Neuronal stem cell (in vitro differentiated cells): ENCODE results near the gene DLK1.

ENCODE experiments used
- DNase-seq: peaks from one replicate; pipeline ENCODE4 v3.0.0-alpha.2; 2013; ENCODE audit warnings: low spot score
- H2AFZ ChIP-seq: one replicate; pipeline ENCODE4 v1.6.1; 2013; ENCODE audit warnings: mild to moderate bottlenecking, low read length, inconsistent platforms
- H2AK5ac ChIP-seq: 2 replicates; pipeline ENCODE4 v1.6.1; 2013; ENCODE audit warnings: low read depth, mild to moderate bottlenecking, inconsistent platforms, low read length, moderate library complexity, mixed read lengths
- H2BK120ac ChIP-seq: 2 replicates; pipeline ENCODE4 v1.6.1; 2013; ENCODE audit warnings: low read depth, mild to moderate bottlenecking, inconsistent platforms, low read length, moderate library complexity, mixed read lengths
- H2BK12ac ChIP-seq: one replicate; pipeline ENCODE4 v1.6.1; 2013; ENCODE audit warnings: low read length, inconsistent platforms
- H2BK15ac ChIP-seq: 2 replicates; pipeline ENCODE4 v1.6.1; 2013; ENCODE audit warnings: mild to moderate bottlenecking, low read length, inconsistent platforms, mixed read lengths
- H2BK5ac ChIP-seq: one replicate; pipeline ENCODE4 v1.6.1; 2013; ENCODE audit warnings: inconsistent platforms, mild to moderate bottlenecking, low read length, moderate library complexity
- H3K14ac ChIP-seq: one replicate; pipeline ENCODE4 v1.6.1; 2013; ENCODE audit warnings: low read length, inconsistent platforms
- H3K18ac ChIP-seq: 2 replicates; pipeline ENCODE4 v1.6.1; 2013; ENCODE audit warnings: low read length, inconsistent platforms
- H3K23ac ChIP-seq: 2 replicates; pipeline ENCODE4 v1.6.1; 2013; ENCODE audit warnings: low read depth, mild to moderate bottlenecking, mixed read lengths, low read length, inconsistent platforms; ENCODE audit not compliant: poor library complexity
- H3K27ac ChIP-seq: replicated peaks from 3 replicates; pipeline ENCODE4 v1.5.1; 2013; ENCODE audit warnings: low read length, inconsistent platforms
- H3K27me3 ChIP-seq, 3 experiments: 2 replicates each; pipeline ENCODE4 v1.6.1; 2013; ENCODE audit warnings: low read length in 3 of 3, mild to moderate bottlenecking in 2 of 3, inconsistent platforms in 1 of 3, low read depth in 1 of 3, mixed read lengths in 1 of 3, moderate library complexity in 1 of 3; ENCODE audit not compliant: control insufficient read depth in 3 of 3, insufficient read depth in 3 of 3
- H3K36me3 ChIP-seq, 2 donors: replicated peaks in 1 of 2; 2 replicates each; pipeline ENCODE4 v1.6.1; 2013; ENCODE audit warnings: low read length in 2 of 2; ENCODE audit not compliant: control insufficient read depth in 2 of 2, insufficient read depth in 2 of 2
- H3K4ac ChIP-seq: 2 replicates; pipeline ENCODE4 v1.6.1; 2013; ENCODE audit warnings: inconsistent platforms, mild to moderate bottlenecking, low read length, moderate library complexity
- H3K4me1 ChIP-seq, 2 donors: 1 replicate in 1 of 2; 2 replicates in 1 of 2; pipeline ENCODE4 v1.6.1; 2013; ENCODE audit warnings: low read length in 2 of 2, low read depth in 1 of 2; ENCODE audit not compliant: control insufficient read depth in 2 of 2, insufficient read depth in 1 of 2
- H3K4me2 ChIP-seq: one replicate; pipeline ENCODE4 v1.6.1; 2013; ENCODE audit warnings: mild to moderate bottlenecking, low read length, inconsistent platforms; ENCODE audit not compliant: insufficient read depth, poor library complexity, severe bottlenecking
- H3K4me3 ChIP-seq, 2 donors: 2 replicates each; pipeline ENCODE4 v1.5.1; 2013; ENCODE audit warnings: low read length in 2 of 2, mild to moderate bottlenecking in 2 of 2, inconsistent platforms in 1 of 2, moderate library complexity in 1 of 2
- H3K79me1 ChIP-seq: one replicate; pipeline ENCODE4 v1.6.1; 2013; ENCODE audit warnings: low read depth, mild to moderate bottlenecking, inconsistent platforms, low read length, moderate library complexity
- H3K9ac ChIP-seq: one replicate; pipeline ENCODE4 v1.6.1; 2013; ENCODE audit warnings: mild to moderate bottlenecking, low read depth, low read length, inconsistent platforms; ENCODE audit not compliant: poor library complexity
- H3K9me3 ChIP-seq, 2 donors: replicated peaks in 1 of 2; 2 replicates each; pipeline versions ENCODE3 to v1.6.1; 2013; ENCODE audit warnings: low read length in 2 of 2, mild to moderate bottlenecking in 2 of 2, inconsistent platforms in 1 of 2, low read depth in 1 of 2, mixed read lengths in 1 of 2, moderate library complexity in 1 of 2; ENCODE audit not compliant: control insufficient read depth in 2 of 2, insufficient read depth in 1 of 2
- H4K8ac ChIP-seq: one replicate; pipeline ENCODE4 v1.6.1; 2013; ENCODE audit warnings: low read depth, mild to moderate bottlenecking, inconsistent platforms, low read length, moderate library complexity
- H4K91ac ChIP-seq: one replicate; pipeline ENCODE4 v1.6.1; 2013; ENCODE audit warnings: low read length, low read depth, mild to moderate bottlenecking, inconsistent platforms; ENCODE audit not compliant: poor library complexity
- WGBS, 2 donors: extraction: QIAGEN DNeasy Blood & Tissue Kit; methylation state at CpG; one replicate each; pipeline ENCODE4 v1.1.7; 2013; ENCODE audit warnings: missing lambda C conversion rate in 2 of 2, mixed read lengths in 1 of 2; ENCODE audit not compliant: insufficient read length in 2 of 2, insufficient replicate concordance in 1 of 2; ENCODE audit errors: extremely low coverage in 2 of 2; 5-methylcytosine and 5-hydroxymethylcytosine counted together

The DLK1 gene

GRCh38 chr14:100696590-100696989 lies 30.1 kb upstream of the DLK1 start:
- Histone ChIP-seq H3K9me3 (no peaks in the 10 kb centered on the region), H3K14ac (no peak overlapping the region), H2BK5ac (no peak overlapping the region), H3K27me3 (peaks cover 0 to 9% (median 0%) of the 10 kb centered on the region in 3 experiments), H3K4me2 (no peak overlapping the region), H4K8ac (no peak overlapping the region), H3K36me3 (no peaks in the 10 kb centered on the region), H3K4me1 (peaks cover 11 to 23% of the 10 kb centered on the region in 2 donors), H2AK5ac (no peak overlapping the region), H3K79me1 (no peaks in the 10 kb centered on the region), H3K27ac (no peak overlapping the region), H3K4ac (no peak overlapping the region), H3K4me3 (no peak overlapping the region), H2BK15ac (peak overlapping the region; percentile 54), H2AFZ (peak overlapping the region; percentile 63), H3K18ac (peak overlapping the region; percentile 11), H2BK12ac (peak overlapping the region; percentile 1), H3K23ac (no peak overlapping the region), H3K9ac (no peak overlapping the region), H2BK120ac (no peak overlapping the region), H4K91ac (no peak overlapping the region)
- DNase-seq: no peak
- WGBS, 2 donors: no CpG with 5 or more reads among the region's 11 CpGs

DNA sequence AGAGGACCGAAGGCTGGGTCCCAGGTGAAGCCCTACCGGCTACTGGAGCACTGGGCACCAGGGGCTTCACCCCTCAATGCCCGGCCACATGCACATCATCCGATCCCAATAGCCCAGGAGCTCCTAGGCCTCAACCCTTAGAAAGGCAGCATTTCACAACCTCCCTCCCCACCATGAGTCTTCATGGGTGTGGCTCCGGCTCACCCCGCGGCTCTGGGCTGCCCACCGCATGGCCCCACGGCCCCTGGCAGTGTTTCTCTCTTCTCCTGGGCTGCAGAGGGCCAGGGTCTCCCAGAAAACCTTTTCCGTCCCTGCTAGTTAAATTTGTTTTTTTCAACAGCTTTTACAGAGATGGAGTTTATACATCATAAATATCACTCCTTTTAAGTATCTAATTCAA lies 28.6 kb upstream of the DLK1 start:
- Histone ChIP-seq H3K18ac (peak overlapping the region; percentile 67), H4K8ac (no peak overlapping the region), H2AFZ (no peak overlapping the region), H3K79me1 (no peaks in the 10 kb centered on the region), H3K27ac (no peak overlapping the region), H3K14ac (no peak overlapping the region), H2BK12ac (no peak overlapping the region), H4K91ac (no peak overlapping the region), H3K4me3 (no peak overlapping the region), H2BK120ac (no peak overlapping the region), H3K36me3 (no peaks in the 10 kb centered on the region), H3K4me2 (no peak overlapping the region), H3K4ac (no peak overlapping the region), H2AK5ac (peak overlapping the region; percentile 59), H3K23ac (no peak overlapping the region), H2BK15ac (peak overlapping the region; percentile 18), H3K27me3 (peaks cover 0 to 9% (median 0%) of the 10 kb centered on the region in 3 experiments), H3K9ac (no peak overlapping the region), H3K9me3 (no peaks in the 10 kb centered on the region), H3K4me1 (peaks cover 10 to 23% of the 10 kb centered on the region in 2 donors), H2BK5ac (no peak overlapping the region)
- no CpG with 5 or more reads among the region's 10 CpGs for WGBS, 2 donors
- DNase-seq: no peak

GRCh38 chr14:100698666-100699448 lies 27.8 kb upstream of the DLK1 start:
- H2BK120ac ChIP-seq: no peak overlapping the region
- H3K4ac ChIP-seq: no peak overlapping the region
- no peak overlapping the region for H2BK5ac ChIP-seq
- peaks cover 6 to 19% of the 10 kb centered on the region in 2 donors for H3K4me1 ChIP-seq
- H3K9ac ChIP-seq: no peak overlapping the region
- no CpG with 5 or more reads among the region's 16 CpGs for WGBS, 2 donors
- no peak overlapping the region for H2BK12ac ChIP-seq
- H3K79me1 ChIP-seq: no peaks in the 10 kb centered on the region
- no peak overlapping the region for H2AFZ ChIP-seq
- H3K27me3 ChIP-seq: peaks cover 0 to 9% (median 0%) of the 10 kb centered on the region in 3 experiments
- no peak overlapping the region for H3K27ac ChIP-seq
- peak overlapping the region; percentile 16 for H4K91ac ChIP-seq
- no peak overlapping the region for H3K4me3 ChIP-seq
- no peak overlapping the region for H3K18ac ChIP-seq
- H4K8ac ChIP-seq: no peak overlapping the region
- no peak for DNase-seq
- H2BK15ac ChIP-seq: no peak overlapping the region
- no peaks in the 10 kb centered on the region for H3K9me3 ChIP-seq
- no peaks in the 10 kb centered on the region for H3K36me3 ChIP-seq
- no peak overlapping the region for H3K14ac ChIP-seq
- peak overlapping the region; percentile 71 for H2AK5ac ChIP-seq
- no peak overlapping the region for H3K23ac ChIP-seq
- no peak overlapping the region for H3K4me2 ChIP-seq

DNA sequence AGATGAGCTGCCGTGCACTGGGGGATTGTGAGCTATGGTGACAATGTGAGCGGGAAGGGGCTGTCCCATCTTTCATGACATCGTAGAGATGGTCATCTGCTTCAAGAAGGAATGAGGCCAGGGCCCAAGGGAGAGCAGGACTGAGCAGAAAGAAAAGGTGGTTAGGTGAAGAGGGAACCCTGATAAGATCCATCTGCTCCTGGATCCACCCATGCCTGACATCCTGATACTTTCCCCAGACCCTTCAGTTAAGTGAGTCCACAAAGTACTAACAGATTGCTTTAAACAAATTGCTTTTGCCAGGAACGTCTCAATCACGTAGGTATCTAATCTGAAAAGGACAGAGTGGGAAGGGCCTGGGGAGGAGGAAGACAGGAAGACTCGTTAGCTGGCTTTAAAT lies 25.4 kb upstream of the DLK1 start:
- no peaks in the 10 kb centered on the region for H3K36me3 ChIP-seq
- no peak overlapping the region for H3K18ac ChIP-seq
- no peak overlapping the region for H4K8ac ChIP-seq
- peaks cover 0 to 2% of the 10 kb centered on the region in 2 donors for H3K9me3 ChIP-seq
- H3K27ac ChIP-seq: no peak overlapping the region
- no peak overlapping the region for H3K23ac ChIP-seq
- H3K4ac ChIP-seq: no peak overlapping the region
- no peak overlapping the region for H3K14ac ChIP-seq
- no peak overlapping the region for H3K9ac ChIP-seq
- WGBS, 2 donors: no CpG with 5 or more reads among the region's 6 CpGs
- DNase-seq: no peak
- H2BK15ac ChIP-seq: peak overlapping the region; percentile 65
- no peaks in the 10 kb centered on the region for H3K79me1 ChIP-seq
- H2AFZ ChIP-seq: no peak overlapping the region
- peaks cover 0 to 9% (median 0%) of the 10 kb centered on the region in 3 experiments for H3K27me3 ChIP-seq
- no peak overlapping the region for H4K91ac ChIP-seq
- peaks cover 0 to 8% of the 10 kb centered on the region in 2 donors for H3K4me1 ChIP-seq
- H2BK12ac ChIP-seq: no peak overlapping the region
- no peak overlapping the region for H3K4me3 ChIP-seq
- H2AK5ac ChIP-seq: peak overlapping the region; percentile 89
- no peak overlapping the region for H2BK120ac ChIP-seq
- no peak overlapping the region for H3K4me2 ChIP-seq
- peak overlapping the region; percentile 42 for H2BK5ac ChIP-seq
